ENCODE measurements around the gene EFHD1.

DNA sequence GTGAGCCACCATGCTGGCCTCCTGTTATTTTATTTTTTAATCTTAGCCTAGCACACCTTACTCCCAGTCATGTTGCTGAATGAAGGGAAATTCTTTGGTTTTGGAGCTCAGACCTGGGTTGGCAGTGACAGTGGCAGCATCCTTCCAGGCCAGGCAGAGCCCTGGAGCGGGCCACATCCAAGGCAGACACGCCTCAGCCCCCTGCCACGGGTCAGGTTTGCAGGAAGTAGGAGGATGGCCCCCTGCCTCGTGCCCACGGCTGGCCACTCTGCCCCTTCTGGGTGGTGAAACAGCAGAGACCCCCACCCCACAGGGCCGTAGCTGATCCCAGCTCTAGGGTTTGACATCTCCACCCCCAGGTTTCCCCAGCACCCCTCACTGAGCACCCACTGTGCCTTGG is 11.7 kb downstream of the EFHD1 start:
- TF ChIP-seq, protein P1, sequence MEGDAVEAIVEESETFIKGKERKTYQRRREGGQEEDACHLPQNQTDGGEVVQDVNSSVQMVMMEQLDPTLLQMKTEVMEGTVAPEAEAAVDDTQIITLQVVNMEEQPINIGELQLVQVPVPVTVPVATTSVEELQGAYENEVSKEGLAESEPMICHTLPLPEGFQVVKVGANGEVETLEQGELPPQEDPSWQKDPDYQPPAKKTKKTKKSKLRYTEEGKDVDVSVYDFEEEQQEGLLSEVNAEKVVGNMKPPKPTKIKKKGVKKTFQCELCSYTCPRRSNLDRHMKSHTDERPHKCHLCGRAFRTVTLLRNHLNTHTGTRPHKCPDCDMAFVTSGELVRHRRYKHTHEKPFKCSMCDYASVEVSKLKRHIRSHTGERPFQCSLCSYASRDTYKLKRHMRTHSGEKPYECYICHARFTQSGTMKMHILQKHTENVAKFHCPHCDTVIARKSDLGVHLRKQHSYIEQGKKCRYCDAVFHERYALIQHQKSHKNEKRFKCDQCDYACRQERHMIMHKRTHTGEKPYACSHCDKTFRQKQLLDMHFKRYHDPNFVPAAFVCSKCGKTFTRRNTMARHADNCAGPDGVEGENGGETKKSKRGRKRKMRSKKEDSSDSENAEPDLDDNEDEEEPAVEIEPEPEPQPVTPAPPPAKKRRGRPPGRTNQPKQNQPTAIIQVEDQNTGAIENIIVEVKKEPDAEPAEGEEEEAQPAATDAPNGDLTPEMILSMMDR (conservative IDR thresholded peaks at IDR 0.05; ENCODE audit: low read depth, low read length) = no peak
- TF ChIP-seq EZH2 (IDR thresholded peaks at IDR 0.05; ENCODE audit: low read length, unreplicated experiment) = no peak
